Measurements from ENCODE around the gene MTCP1.

Gene MTCP1

DNA sequence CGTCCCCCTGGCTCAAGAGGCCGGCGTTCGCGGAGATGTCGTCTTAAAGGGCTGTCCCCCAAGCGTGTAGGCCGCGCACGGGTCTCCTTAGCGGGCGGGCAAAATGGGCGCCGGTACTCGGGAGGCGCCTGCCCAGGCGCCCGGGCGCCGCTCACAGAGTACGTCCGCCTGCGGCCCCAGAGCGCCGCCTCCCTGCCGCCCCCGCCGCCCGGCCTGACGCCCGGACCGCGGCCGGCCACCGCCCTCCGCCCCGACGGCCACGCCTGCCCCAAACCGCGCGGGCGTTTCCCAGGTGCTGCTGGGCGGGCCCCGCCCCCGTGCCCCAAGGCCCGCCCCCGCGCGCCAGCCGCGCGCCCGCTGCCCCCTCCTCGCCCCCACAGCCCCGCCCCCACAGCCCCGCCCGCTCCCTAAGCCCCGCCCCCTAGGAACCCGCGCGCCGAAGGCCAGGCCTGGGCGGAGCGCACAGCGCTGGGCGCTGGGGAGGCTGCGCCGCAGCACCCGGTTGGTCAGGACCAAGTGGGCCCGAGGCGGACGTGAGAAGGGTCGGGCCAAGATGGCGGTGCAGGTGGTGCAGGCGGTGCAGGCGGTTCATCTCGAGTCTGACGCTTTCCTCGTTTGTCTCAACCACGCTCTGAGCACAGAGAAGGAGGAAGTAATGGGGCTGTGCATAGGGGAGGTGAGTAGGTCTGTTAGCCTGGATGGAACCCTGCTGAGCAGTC, at the start of gene MTCP1, which contains the start of the genes BRCC3 and CMC4:
MTCP1 (minus strand) TSS at position 162 of the 719 bp plus-strand sequence. CDS start 5,126 bp downstream, outside the sequence.
BRCC3 (plus strand) TSS at position 534 of the 719 bp plus-strand sequence; CDS start at position 554, 20 bp downstream.
CMC4 (minus strand) TSS at position 162 of the 719 bp plus-strand sequence. CDS start 7,113 bp downstream, outside the sequence.
- peak; percentile 65 for DNase-seq

- DNase-seq = no peak
Measured at GRCh38 chrX:155115174-155115819, 44.4 kb upstream of the MTCP1 start.

- no peak for DNase-seq
Measured at GRCh38 chrX:155113097-155113496, 42.2 kb upstream of the MTCP1 start.

- no peak for DNase-seq
Measured at GRCh38 chrX:155112171-155112570, 41.2 kb upstream of the MTCP1 start.

DNA sequence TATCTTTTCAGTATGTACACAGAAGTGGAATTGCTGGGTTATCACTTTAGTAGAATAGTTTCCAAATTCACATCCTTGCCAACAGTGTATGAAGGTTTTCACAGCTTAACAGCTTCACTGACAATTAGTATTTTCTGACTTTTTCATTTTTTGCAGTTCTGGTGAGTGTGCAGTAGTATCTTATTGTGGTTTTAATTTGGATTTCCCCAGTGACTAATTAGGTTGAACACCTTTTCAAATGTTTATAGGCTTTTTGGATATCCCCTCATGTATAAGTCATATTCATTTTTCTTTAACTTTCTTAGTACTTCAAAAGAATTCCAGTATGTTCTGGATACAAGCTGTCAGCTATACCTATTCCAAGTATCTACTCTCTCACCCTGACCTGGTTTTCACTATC, 37.5 kb upstream of the MTCP1 start:
- DNase-seq = no peak

GRCh38 chrX:155105919-155106318, 35.0 kb upstream of the MTCP1 start:
- no peak for DNase-seq

DNA sequence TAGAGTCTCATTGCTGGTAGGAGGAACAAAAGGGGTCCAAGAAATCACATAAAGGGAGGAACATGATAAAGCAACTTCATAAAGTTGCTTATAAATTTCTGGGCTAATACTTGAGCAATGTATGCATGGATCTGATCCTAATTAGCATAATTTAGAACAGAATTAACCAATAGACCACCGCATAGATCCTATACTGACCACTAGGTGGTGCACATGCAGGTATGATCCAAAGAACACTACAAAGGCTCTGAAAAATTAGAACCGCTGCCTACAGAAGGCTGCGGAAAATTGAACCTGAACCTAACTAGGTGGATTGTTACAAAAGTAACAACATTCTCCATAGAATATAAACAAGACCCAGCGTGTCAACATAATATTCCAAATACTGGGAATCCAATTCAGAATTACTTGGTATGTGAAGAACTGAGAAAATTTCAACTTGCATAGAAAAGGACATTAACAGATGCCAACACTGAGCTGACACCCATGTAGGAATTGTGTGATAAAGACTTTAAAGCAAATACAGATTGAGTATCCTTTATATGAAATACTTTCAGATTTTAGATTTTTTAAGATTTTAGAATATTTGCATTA, 23.6 kb upstream of the MTCP1 start:
- DNase-seq = no peak

DNA sequence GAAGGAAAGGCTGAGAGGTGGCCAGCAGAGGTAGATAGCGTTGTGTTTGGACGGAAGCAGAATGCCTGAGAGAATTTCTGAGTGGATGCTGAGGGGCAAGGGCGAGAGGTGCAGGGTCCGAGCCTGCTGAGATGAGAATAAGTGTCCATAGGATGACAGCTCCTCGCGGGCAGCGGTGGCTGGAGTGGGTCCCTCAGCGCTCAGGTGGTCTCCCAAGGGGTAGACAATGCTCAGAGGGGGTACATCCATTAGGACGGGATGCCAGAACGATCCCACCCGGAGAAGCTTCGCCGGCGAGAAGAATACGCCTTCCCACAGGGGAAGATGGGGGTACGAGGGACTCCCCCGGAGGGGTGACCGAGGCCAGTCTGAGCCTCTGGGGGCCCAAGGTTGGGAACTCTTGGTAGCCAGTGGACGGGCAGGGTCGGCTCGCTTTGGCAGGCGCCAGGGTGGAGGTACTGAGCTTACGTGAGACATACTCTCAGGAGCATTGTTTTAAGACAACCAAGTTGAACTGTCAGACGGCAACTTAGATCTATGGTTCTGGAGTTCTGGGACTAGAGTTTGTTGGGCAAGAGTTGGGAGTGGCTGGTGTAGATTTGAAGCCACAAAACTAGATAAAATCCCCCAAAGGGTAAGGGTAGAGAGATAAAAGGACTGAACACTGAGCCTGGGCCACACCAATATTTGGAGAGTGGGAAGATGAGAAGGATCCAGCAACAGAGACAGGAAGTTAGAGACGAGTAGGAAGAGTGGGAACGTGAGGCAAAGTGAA, 16.2 kb upstream of the MTCP1 start:
- DNase-seq = no peak

DNA sequence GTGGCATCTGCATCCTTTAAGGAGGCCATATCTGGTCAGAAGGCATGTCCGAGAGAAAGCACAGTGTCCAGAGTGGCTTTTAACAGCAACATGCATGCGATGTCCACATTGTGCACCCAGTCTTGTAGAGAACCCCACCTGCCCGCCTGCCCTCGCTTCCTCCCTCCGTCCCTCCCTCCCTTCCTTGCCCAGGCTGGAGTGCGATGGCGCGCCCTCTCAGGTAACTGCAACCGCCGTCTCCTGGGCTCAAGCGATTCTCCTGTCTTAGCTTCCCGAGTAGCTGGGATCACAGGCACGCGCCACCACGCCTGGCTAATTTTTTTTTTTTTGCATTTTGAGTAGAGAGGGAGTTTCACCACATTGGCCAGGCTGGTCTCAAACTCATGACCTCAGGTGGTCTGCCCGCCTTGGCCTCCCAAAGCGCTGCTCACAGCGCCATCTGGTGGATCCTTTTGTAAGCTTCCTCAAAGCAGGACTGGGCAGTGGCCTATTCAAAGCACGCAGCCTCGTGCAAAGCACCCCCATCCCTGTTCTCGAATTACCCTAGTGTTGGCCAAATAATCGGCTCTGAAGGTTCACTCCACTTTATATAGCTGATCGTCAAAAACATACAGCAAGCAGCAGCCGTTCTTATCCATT, 15.4 kb upstream of the MTCP1 start:
- no peak for DNase-seq

- DNase-seq = no peak
Measured at GRCh38 chrX:155071694-155072280, 851 bp upstream of the MTCP1 start.

DNA sequence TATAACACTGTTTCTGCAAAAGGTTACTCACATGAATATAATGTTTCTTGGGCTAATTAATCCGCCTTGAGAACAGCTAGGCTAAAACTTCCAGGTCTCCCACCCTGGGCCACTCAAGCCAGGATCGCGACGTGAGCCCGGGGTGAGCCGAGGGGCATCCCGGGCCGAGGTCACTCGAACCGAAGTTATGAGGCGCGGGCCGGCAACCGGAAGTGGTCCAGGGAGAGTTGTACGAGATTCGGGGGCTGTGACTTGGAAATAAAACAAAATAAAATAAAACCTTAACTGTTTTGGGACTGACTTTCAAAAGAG, 317 bp downstream of the MTCP1 start:
- no peak for DNase-seq

- DNase-seq = no peak
Measured at GRCh38 chrX:155070038-155070437, 898 bp downstream of the MTCP1 start.

- no peak for DNase-seq
Measured at GRCh38 chrX:155069414-155069813, 1.5 kb downstream of the MTCP1 start.

- no peak for DNase-seq
Measured at GRCh38 chrX:155068165-155068564, 2.8 kb downstream of the MTCP1 start.

GRCh38 chrX:155065035-155065734, 5.8 kb downstream of the MTCP1 start:
- no peak for DNase-seq

- DNase-seq = no peak
Measured at GRCh38 chrX:155061760-155062159, 9.2 kb downstream of the MTCP1 start.

- no peak for DNase-seq
Measured at GRCh38 chrX:155056877-155057792, 13.8 kb downstream of the MTCP1 start.

DNA sequence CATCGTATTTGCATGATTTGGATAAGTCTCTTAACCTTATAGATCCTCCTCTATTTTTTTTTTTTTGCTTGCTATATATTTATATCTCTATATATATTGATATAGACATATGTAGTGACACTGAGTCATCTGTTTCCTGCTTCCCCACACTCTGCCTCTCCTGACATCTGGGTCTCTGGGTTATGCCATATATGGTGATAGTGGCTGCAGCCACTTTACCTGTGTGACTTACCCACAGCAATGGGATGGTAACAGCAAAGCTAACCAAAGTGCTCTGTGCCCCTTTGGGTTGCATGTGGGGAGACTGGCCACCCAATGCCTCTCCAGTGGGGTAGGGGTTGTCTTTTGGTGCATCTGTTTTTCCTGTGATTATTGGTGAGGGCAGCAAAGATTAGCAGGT, 14.5 kb downstream of the MTCP1 start:
- no peak for DNase-seq

DNA sequence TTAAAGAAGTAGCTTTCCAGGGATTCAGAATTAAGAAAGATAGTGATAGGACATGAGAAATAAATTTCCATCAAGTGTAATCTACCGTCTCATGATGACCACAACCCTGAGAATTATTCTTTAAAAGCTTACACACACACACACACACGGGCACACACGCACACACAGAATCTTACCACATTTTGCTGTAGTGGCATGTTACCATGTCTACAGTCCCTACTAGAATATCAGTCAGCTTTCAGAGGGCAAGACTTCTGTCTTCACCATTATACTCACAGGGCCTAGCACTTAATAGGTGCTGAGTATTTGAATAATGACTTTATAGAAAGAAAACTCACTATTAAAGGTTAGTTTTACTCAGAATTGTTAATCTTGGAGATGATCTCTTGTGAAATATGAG, 15.4 kb downstream of the MTCP1 start:
- no peak for DNase-seq

- DNase-seq = no peak
Measured at GRCh38 chrX:155054255-155054654, 16.7 kb downstream of the MTCP1 start.

DNA sequence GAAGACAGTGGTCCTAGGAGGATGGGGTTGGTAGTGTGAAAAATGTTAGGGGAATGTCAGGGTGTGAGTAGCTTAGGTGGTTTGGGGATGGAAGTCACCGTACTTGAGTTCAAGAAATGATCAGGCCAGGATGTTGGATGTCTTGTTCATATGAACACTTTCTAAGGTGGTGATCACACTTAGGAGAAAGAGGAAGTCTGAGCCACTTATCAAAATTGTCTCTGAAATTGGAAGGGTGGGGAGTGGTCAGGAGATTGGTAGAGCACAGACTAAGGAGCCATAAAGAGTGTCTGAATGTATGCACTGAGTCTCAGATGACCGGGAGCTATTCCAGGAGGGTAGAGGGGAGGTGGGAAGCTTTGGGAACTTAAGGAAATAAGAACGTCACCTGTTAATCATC, 17.3 kb downstream of the MTCP1 start:
- no peak for DNase-seq
